DMS153 treated with DMSO at 0.1 percent for 48 hours (cell line): ENCODE data around the gene EIF3M.

Experiments used
- DNase-seq: peaks from one replicate; lab custom pipeline; 2025; ENCODE audit not compliant: unreplicated experiment; lab: John Stamatoyannopoulos, UW

EIF3M gene

DNA sequence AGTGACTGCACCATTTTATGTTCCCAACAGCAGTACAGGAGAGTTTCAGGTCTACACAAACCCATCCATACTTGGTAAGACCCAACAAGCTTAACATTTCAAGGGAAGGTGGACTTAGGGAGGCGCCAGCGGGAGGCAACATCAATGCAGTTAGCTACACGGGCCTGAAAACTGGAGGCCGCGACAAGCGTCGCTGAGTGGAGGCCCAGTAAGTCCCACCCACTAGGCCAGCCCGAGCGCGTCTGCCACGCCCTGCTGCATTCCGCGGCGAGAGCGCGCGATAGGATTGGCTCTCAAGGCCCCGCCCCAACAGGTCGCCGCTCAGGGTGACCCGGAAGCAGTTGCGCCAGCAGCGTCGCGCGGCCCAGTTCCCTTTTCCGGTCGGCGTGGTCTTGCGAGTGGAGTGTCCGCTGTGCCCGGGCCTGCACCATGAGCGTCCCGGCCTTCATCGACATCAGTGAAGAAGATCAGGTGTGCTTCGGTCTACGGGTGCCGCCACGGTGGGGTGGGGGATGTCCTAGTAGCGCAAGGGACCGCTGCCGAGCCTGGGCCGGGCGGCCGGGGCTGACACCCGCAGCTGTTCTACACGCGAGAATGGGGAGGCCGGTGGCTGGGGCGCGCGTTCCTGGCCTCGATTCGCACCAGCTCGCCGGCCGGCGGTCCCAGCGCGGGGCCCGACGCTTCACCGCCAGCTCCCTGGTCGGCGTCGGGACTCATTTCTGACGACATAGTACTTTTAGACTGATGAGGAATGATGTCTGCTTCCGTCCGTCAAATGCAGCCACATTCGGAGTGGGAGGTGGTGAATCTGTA is at the start of gene EIF3M:
Gene EIF3M (plus strand): TSS at position 373 of the 813 bp plus-strand sequence. CDS start 57 bp downstream, at position 430.
- peak; percentile 95 for DNase-seq

DNA sequence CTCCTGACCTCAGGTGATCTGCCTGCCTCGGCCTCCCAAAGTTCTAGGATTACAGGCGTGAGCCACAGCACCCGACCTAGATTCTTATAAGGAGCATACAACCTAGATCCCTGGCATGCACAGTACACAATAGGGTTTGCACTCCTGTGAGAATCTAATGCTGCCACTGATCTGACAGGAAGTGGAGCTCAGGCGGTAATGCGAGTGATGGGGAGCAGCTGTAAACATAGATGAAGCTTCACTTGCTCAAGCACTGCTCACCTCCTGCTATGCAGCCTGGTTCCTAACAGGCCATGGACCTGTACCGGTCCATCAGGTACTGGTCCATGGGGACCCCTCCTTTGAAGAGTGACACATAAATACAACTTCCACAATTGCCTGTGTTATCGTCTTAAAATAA is 44.8 kb upstream of the EIF3M start:
- no peak for DNase-seq

DNA sequence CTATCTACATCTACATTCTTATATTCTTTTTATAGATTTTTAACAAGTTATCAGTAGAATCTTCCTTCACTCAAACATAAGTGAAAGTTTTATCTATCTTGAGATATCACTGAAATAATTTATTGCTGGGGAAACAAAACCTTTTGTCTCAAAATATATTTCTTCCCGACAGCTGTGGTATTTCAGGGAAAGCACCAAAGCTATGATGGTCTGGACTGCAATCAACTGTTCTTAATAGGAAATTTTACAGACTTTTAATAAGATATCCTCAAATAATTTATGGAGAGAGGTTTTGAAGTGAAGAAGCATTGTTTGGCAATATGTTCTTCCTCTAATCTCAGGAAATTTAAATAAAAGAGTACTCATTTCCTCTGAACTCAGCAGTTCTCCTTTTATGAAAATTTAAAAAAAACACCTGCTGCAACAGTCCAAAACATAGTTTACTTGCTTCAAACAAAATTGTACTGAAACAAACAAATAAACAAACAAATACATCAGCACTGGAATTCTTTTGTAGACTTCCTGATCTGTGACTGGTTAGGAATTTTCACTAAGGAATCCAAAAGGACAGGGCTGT is 33.9 kb upstream of the EIF3M start:
- DNase-seq = no peak

- no peak for DNase-seq
These were observed 33.4 kb upstream of the EIF3M start for GRCh38 chr11:32550207-32550606.

GRCh38 chr11:32555091-32555490 is 28.5 kb upstream of the EIF3M start:
- DNase-seq = no peak

GRCh38 chr11:32555895-32556294 is 27.7 kb upstream of the EIF3M start:
- no peak for DNase-seq

DNA sequence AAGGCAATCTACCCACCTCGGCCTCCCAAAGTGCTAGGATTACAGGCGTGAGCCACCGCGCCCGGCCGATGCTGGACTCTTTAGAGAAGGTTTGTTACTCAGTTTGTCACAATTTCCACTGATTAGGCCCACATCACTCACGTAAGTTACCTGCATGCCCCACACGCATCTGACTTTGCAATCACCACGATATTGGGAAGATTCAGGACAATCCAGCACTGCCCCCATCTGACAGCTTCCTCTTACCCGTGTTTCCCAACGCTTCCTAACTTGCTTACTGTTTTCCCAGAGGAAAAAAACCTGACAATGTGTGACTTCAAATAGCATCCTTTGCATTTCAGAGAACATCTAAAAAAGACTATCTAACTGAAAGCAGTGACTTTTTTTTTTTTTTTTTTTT is 21.8 kb upstream of the EIF3M start:
- no peak for DNase-seq

DNA sequence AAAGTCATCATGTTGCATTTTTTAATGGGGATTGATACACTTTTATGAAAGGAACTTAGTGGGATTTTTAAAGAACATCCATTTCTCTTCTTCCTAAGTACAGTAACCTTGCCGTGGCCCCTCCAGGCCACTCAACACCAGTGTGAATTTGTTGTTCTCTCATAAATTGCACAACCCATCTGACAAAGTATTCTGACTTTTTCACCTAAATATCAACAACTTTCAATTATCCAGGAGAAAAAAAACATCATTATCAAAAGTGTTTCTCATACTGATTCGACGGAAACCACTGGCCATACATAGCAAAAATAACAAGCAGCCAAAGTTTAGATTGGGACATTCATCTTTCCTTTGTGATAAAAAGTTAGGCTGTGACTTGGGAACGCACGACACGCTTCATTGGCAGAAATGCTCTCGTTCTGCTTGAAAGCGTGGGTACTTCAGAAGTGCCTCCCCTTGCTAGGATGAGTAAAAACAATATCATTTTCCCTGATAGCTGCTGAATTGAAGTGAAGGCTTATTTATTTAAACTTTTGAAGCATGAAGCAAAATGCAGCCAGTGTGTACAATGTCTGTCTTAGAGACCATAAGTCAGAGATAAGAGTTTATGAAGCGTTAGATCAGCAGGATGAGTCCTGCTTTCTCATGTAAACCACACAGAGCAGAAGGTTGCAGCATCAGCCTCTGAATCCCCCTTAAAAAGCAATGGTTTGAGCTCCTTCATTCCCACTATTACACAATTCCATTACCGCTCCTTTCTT is 20.6 kb upstream of the EIF3M start:
- no peak for DNase-seq

- no peak for DNase-seq
These were observed 20.1 kb upstream of the EIF3M start for GRCh38 chr11:32563600-32563959.

DNA sequence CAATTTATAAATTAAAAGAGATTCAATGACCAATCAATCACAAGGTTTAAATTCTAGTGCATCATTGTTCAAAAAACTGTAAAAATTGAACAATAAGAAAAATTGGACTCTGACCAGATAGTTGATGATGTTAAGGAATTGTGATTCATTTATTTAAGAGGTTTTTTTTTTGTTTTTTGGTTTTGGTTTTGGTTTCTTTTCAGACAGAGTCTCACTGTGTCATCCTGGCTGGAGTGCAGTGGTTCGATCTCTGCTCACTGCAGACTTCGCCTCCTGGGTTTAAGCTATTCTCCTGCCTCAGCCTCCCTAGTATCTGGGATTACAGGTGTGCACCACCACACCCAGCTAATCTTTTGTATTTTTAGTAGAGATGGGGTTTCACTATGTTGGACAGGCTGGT is 17.1 kb upstream of the EIF3M start:
- no peak for DNase-seq

GRCh38 chr11:32567154-32567553 is 16.5 kb upstream of the EIF3M start:
- DNase-seq = no peak

DNA sequence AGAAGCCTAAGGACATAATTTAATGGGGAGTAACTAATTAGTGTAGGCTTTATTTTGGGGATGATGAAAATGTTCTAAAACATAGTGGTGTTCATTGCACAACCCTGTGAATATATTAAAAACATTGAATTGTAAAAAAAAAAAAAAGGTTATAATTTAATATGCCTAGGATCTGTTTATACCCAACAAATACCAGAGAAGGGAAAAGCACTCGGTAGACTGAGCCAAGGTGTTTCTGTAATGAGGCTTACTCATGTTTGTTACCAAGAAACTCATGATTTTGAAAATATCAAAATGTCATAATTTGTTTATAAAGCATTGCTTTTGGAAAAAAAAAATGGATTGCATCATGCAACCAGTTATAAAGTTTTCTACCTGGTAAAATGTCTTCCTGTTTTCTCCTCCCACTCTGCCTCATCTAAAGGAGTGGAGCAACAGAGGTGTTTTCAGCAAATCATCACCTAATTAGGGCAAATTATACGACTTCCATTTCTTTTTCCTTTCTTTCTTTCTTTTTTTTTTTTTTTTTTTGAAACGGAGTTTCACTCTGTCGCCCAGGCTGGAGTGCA is 14.2 kb upstream of the EIF3M start:
- DNase-seq = no peak

GRCh38 chr11:32571039-32571438 is 12.6 kb upstream of the EIF3M start:
- DNase-seq = no peak

- DNase-seq = no peak
These were observed 10.4 kb upstream of the EIF3M start for GRCh38 chr11:32573228-32573627.

DNA sequence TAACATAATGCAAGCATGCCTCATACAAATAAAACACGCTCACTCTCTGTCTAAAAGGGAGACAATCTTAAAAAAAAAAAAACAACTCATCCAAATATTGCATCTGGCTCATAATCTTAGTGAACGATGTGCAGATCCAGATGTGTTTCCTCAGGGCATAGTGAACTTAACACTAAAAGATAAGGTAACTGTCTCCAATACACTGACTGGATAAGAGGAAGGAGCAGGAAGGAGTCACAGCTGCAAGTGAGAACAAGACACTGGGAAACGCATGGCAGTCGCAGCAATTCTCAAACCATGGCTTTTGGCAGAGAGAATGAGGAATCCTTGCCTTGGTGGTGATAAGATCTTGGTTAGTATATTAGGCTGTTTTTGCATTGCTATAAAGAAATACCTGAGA is 9.2 kb upstream of the EIF3M start:
- DNase-seq = no peak

GRCh38 chr11:32575070-32575469 is 8.6 kb upstream of the EIF3M start:
- DNase-seq = no peak

- DNase-seq = no peak
These were observed 7.2 kb upstream of the EIF3M start for GRCh38 chr11:32576456-32576855.

- no peak for DNase-seq
These were observed 2.7 kb upstream of the EIF3M start for GRCh38 chr11:32580967-32581366.

- no peak for DNase-seq
These were observed 2.1 kb upstream of the EIF3M start for GRCh38 chr11:32581556-32581955.

DNA sequence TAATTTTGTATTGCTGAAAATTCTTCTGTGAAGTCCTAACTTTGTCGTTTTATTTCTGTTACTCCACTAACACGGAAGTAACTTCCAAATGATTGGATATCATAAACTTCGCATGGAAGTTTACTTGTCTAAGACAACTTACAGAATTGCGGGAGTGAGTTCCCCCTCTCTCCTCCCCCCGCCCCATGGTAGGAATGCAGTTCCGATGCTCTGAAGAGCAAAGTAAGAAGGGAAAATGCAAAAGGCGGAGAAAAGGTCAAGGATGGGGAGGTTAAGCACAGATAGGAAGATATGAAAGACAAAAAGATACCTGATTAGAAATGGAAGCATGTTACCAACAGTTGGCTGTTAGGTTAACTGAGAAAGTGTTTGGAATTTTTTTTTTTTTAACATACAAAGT is 1.3 kb downstream of the EIF3M start:
- no peak for DNase-seq

GRCh38 chr11:32586576-32587190 is 3.1 kb downstream of the EIF3M start:
- no peak for DNase-seq
